GM12865 (cell line): ENCODE data around the gene LAMA4.

Experiments used
- DNase-seq: peaks from one replicate; pipeline ENCODE4 v3.0.0; 2010; ENCODE audit warnings: low read depth
- H3K4me3 ChIP-seq: 2 replicates; pipeline ENCODE4 v1.5.1; 2011; ENCODE audit warnings: mild to moderate bottlenecking, low read depth, low read length, control low read depth
- CTCF ChIP-seq: IDR thresholded peaks from 2 replicates; pipeline ENCODE4 v1.5.1; 2011; ENCODE audit warnings: low read length, control low read depth, low read depth, inconsistent platforms; ENCODE audit not compliant: insufficient read depth; ENCODE audit errors: missing control alignments

LAMA4 gene

GRCh38 chr6:112268654-112269053, 14.3 kb upstream of the LAMA4 start:
- no peak for TF ChIP-seq CTCF
- no peak overlapping the region for H3K4me3 ChIP-seq
- DNase-seq: no peak

GRCh38 chr6:112268019-112268418, 13.7 kb upstream of the LAMA4 start:
- no peak for DNase-seq
- H3K4me3 ChIP-seq: no peak overlapping the region
- TF ChIP-seq CTCF: no peak

- H3K4me3 ChIP-seq: no peak overlapping the region
- no peak for DNase-seq
- TF ChIP-seq CTCF: no peak
These were observed 12.0 kb upstream of the LAMA4 start for GRCh38 chr6:112266331-112266730.

GRCh38 chr6:112259337-112259675, 4.9 kb upstream of the LAMA4 start:
- TF ChIP-seq CTCF: no peak
- no peak overlapping the region for H3K4me3 ChIP-seq
- DNase-seq: no peak

GRCh38 chr6:112258642-112259336, 4.4 kb upstream of the LAMA4 start:
- DNase-seq: no peak
- H3K4me3 ChIP-seq: no peak overlapping the region
- no peak for TF ChIP-seq CTCF

GRCh38 chr6:112257178-112257855, 3.0 kb upstream of the LAMA4 start:
- DNase-seq: no peak
- TF ChIP-seq CTCF: no peak
- no peak overlapping the region for H3K4me3 ChIP-seq

- TF ChIP-seq CTCF: no peak
- DNase-seq: no peak
- H3K4me3 ChIP-seq: no peak overlapping the region
These were observed 554 bp upstream of the LAMA4 start for GRCh38 chr6:112254921-112255320.
